ENCODE results near the gene NCAPH2.

NCAPH2 gene

GRCh38 chr22:50574383-50574755 lies 66.3 kb downstream of the NCAPH2 start:
- peaks cover 83% of the 10 kb centered on the region for H3K36me3 ChIP-seq (ENCODE audit: insufficient read depth, insufficient read length, low read length)
- no peaks in the 10 kb centered on the region for H3K27me3 ChIP-seq (ENCODE audit: insufficient read depth, insufficient read length)
- H3K4me1 ChIP-seq (ENCODE audit: insufficient read depth, insufficient read length): no peaks in the 10 kb centered on the region
- H3K9me3 ChIP-seq (ENCODE audit: insufficient read depth, low read length): no peaks in the 10 kb centered on the region
- no peak overlapping the region for H3K4me3 ChIP-seq (ENCODE audit: insufficient read length, low read depth)
- DNase-seq (ENCODE audit: low read depth, low spot score): no peak
- no peak overlapping the region for H3K9ac ChIP-seq (ENCODE audit: insufficient read length, low read depth)
- TF ChIP-seq SUZ12 (IDR thresholded peaks at IDR 0.05; ENCODE audit: extremely low read depth, insufficient read depth, insufficient read length) (no peak), ZNF274 (IDR thresholded peaks at IDR 0.05; ENCODE audit: low read depth, low read length) (no peak), YY1 (IDR thresholded peaks at IDR 0.05; ENCODE audit: insufficient read depth, insufficient read length) (no peak)

Measured in NT2/D1 (cell line).